ENCODE measurements around the gene CREB3L2. TPM values are rescaled to one million over a fixed set of nuclear protein-coding genes. Genes with fewer than 3 reads are reported as not detected.
"Not testable (repeated sequence)": the region's sequence is repeated elsewhere in the genome, so short reads cannot be mapped to it uniquely, and the experiment has no call there.

CREB3L2 gene
- total and polyA plus RNA-seq, 12 donors, result 11.4 to 169 (median 63.1) TPM

GRCh38 chr7:137835486-137836112, 166.3 kb downstream of the CREB3L2 start:
- no peak overlapping the region for H3K4me3 ChIP-seq
- no peaks in the 10 kb centered on the region for H3K27me3 ChIP-seq
- no peak overlapping the region for H3K27ac ChIP-seq
- no peak for TF ChIP-seq POLR2A (IDR thresholded peaks at IDR 0.05)
- TF ChIP-seq, protein P1, sequence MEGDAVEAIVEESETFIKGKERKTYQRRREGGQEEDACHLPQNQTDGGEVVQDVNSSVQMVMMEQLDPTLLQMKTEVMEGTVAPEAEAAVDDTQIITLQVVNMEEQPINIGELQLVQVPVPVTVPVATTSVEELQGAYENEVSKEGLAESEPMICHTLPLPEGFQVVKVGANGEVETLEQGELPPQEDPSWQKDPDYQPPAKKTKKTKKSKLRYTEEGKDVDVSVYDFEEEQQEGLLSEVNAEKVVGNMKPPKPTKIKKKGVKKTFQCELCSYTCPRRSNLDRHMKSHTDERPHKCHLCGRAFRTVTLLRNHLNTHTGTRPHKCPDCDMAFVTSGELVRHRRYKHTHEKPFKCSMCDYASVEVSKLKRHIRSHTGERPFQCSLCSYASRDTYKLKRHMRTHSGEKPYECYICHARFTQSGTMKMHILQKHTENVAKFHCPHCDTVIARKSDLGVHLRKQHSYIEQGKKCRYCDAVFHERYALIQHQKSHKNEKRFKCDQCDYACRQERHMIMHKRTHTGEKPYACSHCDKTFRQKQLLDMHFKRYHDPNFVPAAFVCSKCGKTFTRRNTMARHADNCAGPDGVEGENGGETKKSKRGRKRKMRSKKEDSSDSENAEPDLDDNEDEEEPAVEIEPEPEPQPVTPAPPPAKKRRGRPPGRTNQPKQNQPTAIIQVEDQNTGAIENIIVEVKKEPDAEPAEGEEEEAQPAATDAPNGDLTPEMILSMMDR (IDR thresholded peaks at IDR 0.05), result no peak
- H3K4me1 ChIP-seq (replicated peaks in 1 of 2), result no peaks in the 10 kb centered on the region
- DNase-seq, result no peak
- H3K9me3 ChIP-seq (replicated peaks in 1 of 3), result no peaks in the 10 kb centered on the region
- intact Hi-C loops (cut with DNase I), result no loop called here
- 53 to 66% (median 57%) methylated on average over 3 of the region's 3 CpGs for WGBS, 4 donors
- H3K36me3 ChIP-seq (replicated peaks in 1 of 2), result no peaks in the 10 kb centered on the region

DNA sequence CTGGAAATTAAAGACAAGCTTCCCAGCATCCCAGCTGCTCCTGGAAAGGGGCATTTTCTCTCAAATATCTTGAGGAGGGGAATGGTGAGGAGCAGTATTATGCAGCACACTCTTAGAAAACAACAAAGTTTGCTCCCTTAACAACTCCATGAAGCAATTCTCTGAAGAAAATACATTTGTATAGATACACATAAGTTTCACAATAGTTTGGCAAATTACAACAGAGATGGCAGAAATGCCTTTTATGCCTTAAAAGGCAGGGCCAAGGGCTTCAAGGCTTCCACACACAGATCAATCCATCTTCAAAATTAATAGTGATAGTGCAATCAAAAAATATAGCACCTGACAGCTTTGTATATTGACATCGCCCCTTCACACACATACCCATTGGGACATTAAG, 167.3 kb downstream of the CREB3L2 start:
- no peak overlapping the region for H3K27ac ChIP-seq
- intact Hi-C loops (cut with DNase I), result no loop called here

GRCh38 chr7:137832990-137833389, 168.9 kb downstream of the CREB3L2 start:
- H3K4me1 ChIP-seq (replicated peaks in 1 of 2); H3K4me3 ChIP-seq; intact Hi-C loops (cut with DNase I); DNase-seq; H3K27ac ChIP-seq; H3K27me3 ChIP-seq; H3K36me3 ChIP-seq (replicated peaks in 1 of 2); H3K9me3 ChIP-seq (replicated peaks in 1 of 3): not testable (repeated sequence)
- WGBS, 4 donors, result 88 to 95% (median 89%) methylated on average over 2 of the region's 2 CpGs

More for the DNA sequence above, 167.3 kb downstream of the CREB3L2 start:
- H3K4me3 ChIP-seq, result no peak overlapping the region
- TF ChIP-seq, protein P1 (IDR thresholded peaks at IDR 0.05), result no peak
- no peak for TF ChIP-seq POLR2A (IDR thresholded peaks at IDR 0.05)
- 90 to 100% (median 97%) methylated on average over 1 of the region's 1 CpG for WGBS, 4 donors
- H3K9me3 ChIP-seq (replicated peaks in 1 of 3), result no peaks in the 10 kb centered on the region
- DNase-seq, result no peak
- H3K4me1 ChIP-seq (replicated peaks in 1 of 2), result no peaks in the 10 kb centered on the region
- H3K36me3 ChIP-seq (replicated peaks in 1 of 2), result no peaks in the 10 kb centered on the region
- H3K27me3 ChIP-seq, result no peaks in the 10 kb centered on the region

GRCh38 chr7:137832382-137832781, 169.5 kb downstream of the CREB3L2 start:
- H3K9me3 ChIP-seq (replicated peaks in 1 of 3), result no peaks in the 10 kb centered on the region

GRCh38 chr7:137831555-137831954, 170.3 kb downstream of the CREB3L2 start:
- H3K27me3 ChIP-seq; H3K36me3 ChIP-seq (replicated peaks in 1 of 2); DNase-seq; H3K4me3 ChIP-seq; intact Hi-C loops (cut with DNase I); H3K9me3 ChIP-seq (replicated peaks in 1 of 3); H3K4me1 ChIP-seq (replicated peaks in 1 of 2); H3K27ac ChIP-seq: not testable (repeated sequence)
- WGBS, 4 donors, result 93 to 100% (median 94%) methylated on average over 1 of the region's 1 CpG

More at GRCh38 chr7:137832382-137832781, 169.5 kb downstream of the CREB3L2 start:
- Histone ChIP-seq H3K27me3 (no peaks in the 10 kb centered on the region), H3K4me1 (replicated peaks in 1 of 2) (no peaks in the 10 kb centered on the region), H3K27ac (no peak overlapping the region), H3K36me3 (replicated peaks in 1 of 2) (no peaks in the 10 kb centered on the region), H3K4me3 (no peak overlapping the region)
- DNase-seq, result no peak
- intact Hi-C loops (cut with DNase I), result no loop called here
- TF ChIP-seq POLR2A (IDR thresholded peaks at IDR 0.05), result no peak
- TF ChIP-seq, protein P1 (IDR thresholded peaks at IDR 0.05), result no peak
- 90 to 100% (median 96%) methylated on average over 2 of the region's 2 CpGs for WGBS, 4 donors

Measured in adrenal gland (tissue), 12 donors.